Esophagus mucosa (tissue), 1 donor: ENCODE measurements around the gene TIE1. TPM values are rescaled to one million over a fixed set of nuclear protein-coding genes. Genes with fewer than 3 reads are reported as not detected.

ENCODE experiments used
- ATAC-seq: fragments of 200-7000 bp; cut with Tn5 transposase; one replicate; pipeline ENCODE4 v1.9.1; 2020
- total RNA-seq: library from RNA; stranded (reverse); gene quantifications from one replicate; pipeline ENCODE4 v1.2.4, GENCODE V29; 2023
- donor health status: DM: yes; HTN: yes; CAD: no.

Gene TIE1
- total RNA-seq, result 4.1 TPM

DNA sequence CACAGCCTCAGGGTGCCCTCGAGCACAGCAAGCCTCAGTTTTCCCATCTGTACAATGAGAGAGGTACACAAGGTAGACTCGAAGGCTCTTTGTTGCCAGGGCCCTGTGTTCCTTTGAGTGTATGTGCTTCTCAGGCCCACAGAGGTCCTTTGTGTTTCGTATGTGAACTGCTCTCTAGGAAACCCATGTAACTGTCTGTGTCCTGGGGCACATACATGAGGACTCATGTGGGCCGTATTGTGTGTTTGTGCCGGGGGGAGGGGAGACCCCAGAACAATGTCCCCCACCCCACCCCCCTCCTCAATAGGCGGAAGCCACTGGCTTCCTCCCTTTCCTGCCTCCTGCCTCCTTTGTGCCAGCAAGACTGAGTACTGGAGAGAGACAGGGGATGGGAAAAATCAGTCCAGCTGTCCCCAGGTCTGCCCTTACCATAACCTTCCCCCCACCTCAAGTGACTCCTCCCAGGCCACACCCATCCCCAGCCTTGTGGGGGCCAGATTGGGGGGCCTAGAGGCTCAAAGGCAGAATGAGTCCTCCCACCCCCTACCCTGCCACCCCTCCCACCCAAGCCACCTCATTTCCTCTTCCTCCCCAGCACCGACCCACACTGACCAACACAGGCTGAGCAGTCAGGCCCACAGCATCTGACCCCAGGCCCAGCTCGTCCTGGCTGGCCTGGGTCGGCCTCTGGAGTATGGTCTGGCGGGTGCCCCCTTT lies at the start of gene TIE1:
TSS of gene TIE1 (plus strand) at position 605 of the 717 bp plus-strand sequence. CDS start at position 695, 90 bp downstream.
- ATAC-seq, result peak; percentile 50

- ATAC-seq, result no peak
Measured at GRCh38 chr1:43251024-43251423, 49.8 kb upstream of the TIE1 start.

DNA sequence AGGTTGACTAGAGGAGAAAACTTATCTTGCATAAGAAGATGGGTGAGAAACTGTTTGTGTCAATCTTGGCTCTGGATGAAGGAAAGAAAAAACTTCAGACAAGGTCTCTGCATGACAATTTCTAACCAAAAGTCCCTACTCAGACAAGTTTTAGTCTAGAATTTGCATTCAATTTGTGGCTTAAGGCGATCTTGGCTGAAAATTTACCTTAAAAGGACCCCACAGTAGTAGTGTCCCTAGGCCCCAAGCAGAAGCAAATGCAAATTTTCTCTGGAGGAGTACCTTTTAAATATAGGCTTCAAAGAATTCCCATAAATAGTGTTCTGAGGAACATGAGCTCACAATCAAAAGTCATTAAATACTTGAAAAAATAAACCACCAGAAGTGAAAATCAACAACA lies 48.6 kb upstream of the TIE1 start:
- ATAC-seq, result no peak

- no peak for ATAC-seq
Measured at GRCh38 chr1:43253173-43253572, 47.6 kb upstream of the TIE1 start.

- ATAC-seq, result no peak
Measured at GRCh38 chr1:43253876-43254275, 46.9 kb upstream of the TIE1 start.

GRCh38 chr1:43255438-43256210 lies 45.2 kb upstream of the TIE1 start:
- no peak for ATAC-seq

- peak; percentile 96 for ATAC-seq
Measured at GRCh38 chr1:43256675-43257570, 43.9 kb upstream of the TIE1 start.

- ATAC-seq, result no peak
Measured at GRCh38 chr1:43258370-43258769, 42.4 kb upstream of the TIE1 start.

GRCh38 chr1:43265431-43265830 lies 35.4 kb upstream of the TIE1 start:
- no peak for ATAC-seq

DNA sequence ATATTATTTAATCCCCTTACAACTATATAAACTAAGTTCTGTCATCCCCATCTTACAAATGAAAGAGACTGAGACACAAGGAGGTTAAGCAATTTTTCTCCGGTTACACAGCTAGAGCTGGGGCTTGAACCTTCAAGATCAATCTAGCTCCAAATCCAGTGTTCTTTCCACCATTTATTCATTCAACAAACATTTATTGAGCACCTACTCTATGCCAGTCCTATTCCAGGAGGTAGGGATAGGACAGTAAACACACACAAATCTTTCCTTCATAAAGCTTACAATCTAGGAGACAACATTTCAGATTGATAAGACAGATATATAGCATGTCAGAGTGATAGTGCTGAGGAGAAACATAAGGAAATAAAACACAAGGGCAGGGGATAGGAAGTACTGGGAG lies 33.9 kb upstream of the TIE1 start:
- ATAC-seq, result no peak

GRCh38 chr1:43267291-43267805 lies 33.4 kb upstream of the TIE1 start:
- no peak for ATAC-seq

DNA sequence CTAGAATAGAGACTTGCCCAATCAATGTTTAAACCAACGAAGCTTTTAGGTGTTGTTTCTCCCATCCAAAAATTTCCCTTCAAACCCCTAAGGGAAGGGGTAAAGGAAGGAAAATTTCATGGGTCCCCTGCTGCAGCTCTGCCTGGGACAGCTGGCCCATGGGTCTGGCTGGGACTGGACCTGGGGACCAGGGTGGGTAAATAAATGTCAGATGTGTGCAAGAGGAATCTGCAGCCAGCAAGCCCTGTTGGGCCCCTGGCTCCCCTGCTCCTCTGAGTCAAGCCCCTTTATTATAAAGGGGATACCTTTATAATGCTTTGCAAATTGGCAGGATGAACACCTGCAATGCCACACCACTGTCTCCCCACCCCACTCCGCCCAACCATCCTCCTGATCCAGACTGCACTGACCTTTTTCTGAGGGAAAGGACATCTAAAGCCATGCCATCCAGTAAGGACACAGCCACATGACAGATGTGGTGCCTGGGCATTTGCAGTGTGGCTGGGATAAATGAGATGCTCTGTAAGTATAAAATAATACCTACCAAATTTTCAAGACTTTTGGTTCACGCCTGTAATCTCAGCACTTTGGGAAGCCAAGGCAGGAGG lies 32.9 kb upstream of the TIE1 start:
- ATAC-seq, result no peak

GRCh38 chr1:43269627-43270375 lies 31.0 kb upstream of the TIE1 start, which contains the start of gene TMEM125:
TSS of gene TMEM125 (plus strand) at chr1:43269983. CDS start at chr1:43272723, 2,740 bp downstream.
- ATAC-seq, result no peak

DNA sequence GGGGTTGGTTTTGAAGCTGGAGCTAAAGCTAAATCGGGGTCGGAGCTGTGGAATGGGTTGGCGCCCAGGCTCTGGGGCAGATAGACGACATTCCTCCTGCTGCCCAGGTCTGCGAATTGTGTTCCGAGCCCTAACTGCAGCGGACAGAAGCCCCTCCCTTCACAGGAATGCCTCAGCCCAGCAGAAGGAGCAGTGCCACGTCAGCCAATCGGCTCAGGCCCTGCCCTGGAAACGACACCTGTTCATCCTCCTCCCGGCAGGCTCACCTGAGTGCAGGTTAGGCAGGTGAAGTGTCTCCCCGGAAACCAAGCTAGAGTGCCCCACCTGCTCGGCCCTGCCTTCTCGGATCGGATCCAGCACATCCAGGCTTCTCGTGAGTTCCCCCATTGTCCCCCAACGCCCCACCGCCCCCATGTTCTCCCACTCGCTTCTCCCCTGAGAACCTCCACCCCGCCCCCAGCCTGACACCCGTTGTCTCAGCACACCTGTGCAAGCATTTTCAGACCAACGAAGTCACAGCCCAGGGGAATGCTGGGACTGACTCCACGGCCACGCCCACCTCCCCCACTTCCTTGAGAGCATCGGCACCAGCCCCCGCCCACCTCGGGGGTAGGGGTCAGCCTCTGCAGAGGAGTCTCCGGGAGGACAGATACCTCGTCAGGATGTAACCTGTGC lies 30.2 kb upstream of the TIE1 start:
- peak; percentile 91 for ATAC-seq

GRCh38 chr1:43271186-43272118 lies 29.3 kb upstream of the TIE1 start:
- peak; percentile 38 for ATAC-seq

GRCh38 chr1:43272161-43272560 lies 28.6 kb upstream of the TIE1 start:
- no peak for ATAC-seq

GRCh38 chr1:43272576-43273571 lies 27.9 kb upstream of the TIE1 start:
- ATAC-seq, result no peak

GRCh38 chr1:43273708-43274107 lies 27.1 kb upstream of the TIE1 start:
- ATAC-seq, result no peak
